ENCODE results near the gene PLA2G4F.

DNA sequence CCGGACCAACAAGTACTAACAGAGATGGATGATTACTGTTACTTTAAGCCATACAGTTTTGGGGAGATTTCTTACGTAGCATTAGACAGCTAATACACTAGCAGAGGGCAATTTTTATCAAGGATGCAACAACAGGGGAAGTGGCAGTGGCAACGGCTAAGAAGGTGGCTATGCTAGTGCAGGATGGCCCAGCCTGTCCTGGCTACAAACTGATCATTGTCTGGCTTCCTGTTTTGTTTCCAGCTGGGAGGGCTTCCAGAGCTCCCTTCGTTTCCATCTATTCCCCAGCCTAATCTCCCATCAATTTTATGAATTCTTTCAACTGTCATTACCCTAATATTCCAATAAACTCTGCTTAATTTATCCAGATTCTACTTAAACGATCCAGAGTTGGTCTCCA lies 16.0 kb upstream of the PLA2G4F start:
- TF ChIP-seq, protein P1, sequence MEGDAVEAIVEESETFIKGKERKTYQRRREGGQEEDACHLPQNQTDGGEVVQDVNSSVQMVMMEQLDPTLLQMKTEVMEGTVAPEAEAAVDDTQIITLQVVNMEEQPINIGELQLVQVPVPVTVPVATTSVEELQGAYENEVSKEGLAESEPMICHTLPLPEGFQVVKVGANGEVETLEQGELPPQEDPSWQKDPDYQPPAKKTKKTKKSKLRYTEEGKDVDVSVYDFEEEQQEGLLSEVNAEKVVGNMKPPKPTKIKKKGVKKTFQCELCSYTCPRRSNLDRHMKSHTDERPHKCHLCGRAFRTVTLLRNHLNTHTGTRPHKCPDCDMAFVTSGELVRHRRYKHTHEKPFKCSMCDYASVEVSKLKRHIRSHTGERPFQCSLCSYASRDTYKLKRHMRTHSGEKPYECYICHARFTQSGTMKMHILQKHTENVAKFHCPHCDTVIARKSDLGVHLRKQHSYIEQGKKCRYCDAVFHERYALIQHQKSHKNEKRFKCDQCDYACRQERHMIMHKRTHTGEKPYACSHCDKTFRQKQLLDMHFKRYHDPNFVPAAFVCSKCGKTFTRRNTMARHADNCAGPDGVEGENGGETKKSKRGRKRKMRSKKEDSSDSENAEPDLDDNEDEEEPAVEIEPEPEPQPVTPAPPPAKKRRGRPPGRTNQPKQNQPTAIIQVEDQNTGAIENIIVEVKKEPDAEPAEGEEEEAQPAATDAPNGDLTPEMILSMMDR (IDR thresholded peaks at IDR 0.05), result no peak
- TF ChIP-seq POLR2AphosphoS5 (IDR thresholded peaks at IDR 0.05; ENCODE audit: insufficient read depth in 1 of 2, low read depth in 1 of 2), result no peak
